Central memory CD4-positive, alpha-beta T cell (primary cell): ENCODE results near the gene SIDT2.
A peak's percentile ranks its signal among the peaks of the same experiment; 100 is the strongest.
"Not testable (repeated sequence)": the region's sequence is repeated elsewhere in the genome, so short reads cannot be mapped to it uniquely, and the experiment has no call there.

Experiments used
- DNase-seq: peaks from one replicate; pipeline ENCODE4 v3.0.0; 2022

SIDT2 gene

DNA sequence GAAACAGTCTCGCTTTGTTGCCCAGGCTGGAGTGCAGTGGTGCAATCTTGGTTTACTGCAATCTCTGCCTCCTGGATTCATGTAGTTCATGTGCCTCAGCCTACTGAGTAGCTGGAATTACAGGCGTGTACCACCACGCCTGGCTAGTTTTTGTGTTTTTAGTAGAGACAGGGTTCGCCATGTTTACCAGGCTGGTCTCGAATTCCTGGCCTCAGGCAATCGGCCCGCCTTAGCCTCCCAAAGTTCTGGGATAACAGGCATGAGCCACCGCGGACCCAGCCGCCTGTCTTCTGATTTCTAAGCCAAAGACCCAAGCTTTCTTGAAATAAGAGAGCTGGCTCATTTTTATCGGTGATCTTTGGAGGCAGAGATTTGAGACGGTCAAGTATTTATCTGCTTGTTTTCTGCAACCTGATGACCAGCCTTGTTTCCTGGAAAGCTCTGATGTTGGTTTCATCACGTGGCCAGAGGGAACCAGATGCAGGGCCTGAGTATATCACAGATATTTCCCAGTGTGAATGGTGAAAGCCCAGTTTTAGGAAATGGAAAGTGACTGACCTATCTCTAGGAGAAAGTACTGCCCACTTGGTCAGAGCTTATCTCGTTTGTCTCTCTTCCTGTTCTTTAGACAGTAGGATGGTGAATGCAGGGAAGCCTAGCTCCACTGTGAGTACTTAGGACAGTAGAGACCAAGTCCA is 5.7 kb upstream of the SIDT2 start:
- DNase-seq, result no peak

DNA sequence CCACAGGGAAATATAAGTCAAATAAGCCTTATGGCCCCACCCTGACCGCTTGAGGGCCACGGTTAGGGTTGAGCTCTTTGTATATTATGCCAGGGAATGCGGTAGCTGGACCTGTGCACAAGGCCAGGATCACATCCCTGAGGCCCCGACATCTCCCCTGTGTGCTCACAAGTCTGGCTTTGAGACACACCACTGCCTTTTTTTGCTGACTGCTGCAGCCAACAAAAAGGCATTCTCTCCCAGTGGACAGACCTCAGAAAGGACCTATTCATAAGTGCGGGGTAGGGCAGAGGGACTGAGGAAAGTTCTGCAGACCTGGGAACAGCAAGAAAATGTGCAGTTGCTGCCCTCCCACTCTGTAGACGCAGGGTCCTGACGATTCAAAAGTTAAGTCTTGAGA is 3.4 kb upstream of the SIDT2 start:
- DNase-seq, result no peak

DNA sequence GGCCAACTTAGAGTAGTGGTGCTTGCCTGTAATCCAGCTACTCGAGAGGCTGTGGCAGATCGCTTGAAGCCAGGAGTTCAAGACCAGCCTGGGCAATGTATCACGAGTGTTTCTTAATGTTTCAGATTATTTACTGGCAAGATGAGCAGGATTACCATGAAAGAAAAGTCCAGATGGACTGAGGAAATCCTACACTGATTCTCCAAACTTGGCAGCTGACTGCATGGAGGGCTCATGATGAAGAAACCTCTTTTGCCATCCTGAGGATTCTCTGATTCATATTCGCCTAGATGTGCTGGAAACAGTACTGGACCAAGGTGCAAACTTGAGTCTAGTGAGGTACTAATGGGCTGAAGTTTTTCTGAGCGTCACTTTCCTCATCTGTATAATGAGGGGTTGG is 2.8 kb upstream of the SIDT2 start:
- DNase-seq, result no peak

- DNase-seq, result no peak
Measured at GRCh38 chr11:117176186-117176585, 2.4 kb upstream of the SIDT2 start.

DNA sequence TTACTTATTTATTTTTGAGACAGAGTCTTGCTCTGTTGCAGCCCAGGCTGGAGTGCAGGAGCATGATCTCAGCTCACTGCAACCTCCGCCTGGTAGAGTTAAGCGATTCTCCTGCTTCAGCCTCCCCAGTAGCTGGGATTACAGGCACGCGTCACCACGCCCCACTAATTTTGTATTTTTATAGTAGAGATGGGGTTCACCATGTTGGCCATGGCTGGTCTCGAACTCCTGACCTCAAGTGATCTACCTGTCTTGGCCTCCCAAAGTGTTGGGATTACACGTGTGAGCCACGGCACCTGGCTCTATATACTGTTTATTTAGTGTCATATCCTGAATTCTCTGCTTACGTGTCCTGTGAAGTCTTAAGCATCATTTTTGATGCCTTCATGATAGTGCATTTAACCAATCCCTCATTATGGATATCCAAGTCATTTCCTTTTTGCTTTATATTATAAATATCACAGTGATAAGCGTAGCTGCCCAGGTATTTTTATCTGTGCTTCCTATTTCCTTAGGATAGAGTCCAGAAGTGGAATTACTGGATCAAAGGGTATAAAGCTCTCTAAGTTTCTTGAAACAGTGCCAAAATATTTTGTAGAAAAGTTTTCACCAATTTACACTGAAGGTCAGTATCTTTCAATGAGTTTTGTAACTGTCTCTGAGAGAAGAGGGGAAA is 871 bp upstream of the SIDT2 start:
- DNase-seq, result no peak

GRCh38 chr11:117179048-117179999 is 781 bp downstream of the SIDT2 start:
- DNase-seq, result peak; percentile 51

DNA sequence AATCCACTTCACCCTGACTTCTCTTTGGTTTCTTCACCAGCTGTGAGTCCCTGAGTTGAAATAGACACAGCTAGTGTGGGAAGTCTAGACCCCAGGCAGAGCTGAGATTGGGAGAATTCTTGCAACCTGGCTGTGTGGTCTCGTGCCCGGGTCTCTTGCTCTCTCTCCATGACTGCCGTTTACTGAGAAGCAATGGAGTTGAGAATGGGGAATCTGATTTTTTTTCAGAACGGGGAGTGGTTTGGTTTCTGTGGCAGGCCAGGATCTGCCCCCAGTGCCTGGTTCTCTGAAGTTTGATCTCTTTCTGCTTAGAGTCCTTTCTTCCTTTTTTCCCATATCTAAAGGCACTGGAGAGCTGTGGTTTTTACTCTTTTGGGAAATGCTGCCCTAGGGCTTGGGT is 1.5 kb downstream of the SIDT2 start:
- DNase-seq, result no peak

DNA sequence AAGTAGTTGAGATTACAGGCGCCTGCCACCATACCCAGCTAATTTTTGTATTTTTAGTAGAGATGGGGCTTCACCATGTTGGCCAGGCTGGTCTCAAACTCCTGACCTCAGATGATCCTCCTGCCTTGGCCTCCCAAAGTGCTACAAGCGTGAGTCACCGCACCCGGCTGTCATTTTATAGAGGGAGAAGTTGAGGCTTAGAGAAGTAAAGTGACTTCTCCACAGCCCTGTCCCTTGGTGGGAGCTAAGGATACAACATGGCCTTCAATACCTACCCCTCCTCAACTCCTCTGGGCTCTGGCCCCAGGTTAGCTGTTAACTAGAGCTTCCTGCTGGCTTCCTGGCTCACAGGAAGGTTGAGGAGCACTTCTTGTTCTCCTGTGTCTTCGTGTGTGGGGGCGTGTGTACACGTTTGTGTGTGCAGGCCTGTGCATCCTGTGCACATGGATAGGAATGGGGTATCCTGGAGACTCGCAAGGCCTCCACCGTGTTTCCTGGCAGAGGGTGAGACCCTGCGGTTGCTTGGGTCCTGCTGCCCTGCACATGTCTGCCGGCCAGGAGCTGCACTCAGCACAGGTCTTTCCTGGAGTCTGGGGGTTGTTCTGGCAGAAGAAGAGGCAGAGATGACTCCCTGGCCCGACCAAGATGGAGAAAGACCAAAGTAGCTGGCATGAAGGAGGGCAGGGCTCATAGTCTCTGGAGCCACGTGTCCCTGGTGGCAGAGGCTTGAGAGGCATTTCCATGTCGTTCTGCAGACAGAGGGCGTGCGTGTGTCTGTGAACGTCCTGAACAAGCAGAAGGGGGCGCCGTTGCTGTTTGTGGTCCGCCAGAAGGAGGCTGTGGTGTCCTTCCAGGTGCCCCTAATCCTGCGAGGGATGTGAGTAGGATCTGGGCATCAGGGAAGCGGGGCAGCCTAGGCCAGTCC is 2.4 kb downstream of the SIDT2 start:
- peak; percentile 57 for DNase-seq

GRCh38 chr11:117181586-117182550 is 3.3 kb downstream of the SIDT2 start:
- no peak for DNase-seq

GRCh38 chr11:117182551-117182935 is 4.0 kb downstream of the SIDT2 start:
- no peak for DNase-seq

DNA sequence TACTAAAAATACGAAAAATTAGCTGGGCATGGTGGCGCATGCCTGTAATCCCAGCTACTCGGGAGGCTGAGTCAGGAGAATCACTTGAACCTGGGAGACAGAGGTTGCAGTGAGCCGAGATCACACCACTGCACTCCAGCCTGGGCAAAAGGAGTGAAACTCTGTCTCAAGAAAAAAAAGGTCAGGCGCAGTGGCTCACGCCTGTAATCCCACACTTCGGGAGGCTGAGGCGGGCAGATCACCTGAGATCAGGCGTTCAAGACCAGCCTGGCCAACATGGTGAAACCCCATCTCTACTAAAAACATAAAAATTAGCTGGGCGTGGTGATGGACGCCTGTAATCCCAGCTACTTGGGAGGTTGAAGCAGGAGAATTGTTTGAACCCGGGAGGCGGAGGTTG is 4.6 kb downstream of the SIDT2 start:
- not testable (repeated sequence) for DNase-seq

DNA sequence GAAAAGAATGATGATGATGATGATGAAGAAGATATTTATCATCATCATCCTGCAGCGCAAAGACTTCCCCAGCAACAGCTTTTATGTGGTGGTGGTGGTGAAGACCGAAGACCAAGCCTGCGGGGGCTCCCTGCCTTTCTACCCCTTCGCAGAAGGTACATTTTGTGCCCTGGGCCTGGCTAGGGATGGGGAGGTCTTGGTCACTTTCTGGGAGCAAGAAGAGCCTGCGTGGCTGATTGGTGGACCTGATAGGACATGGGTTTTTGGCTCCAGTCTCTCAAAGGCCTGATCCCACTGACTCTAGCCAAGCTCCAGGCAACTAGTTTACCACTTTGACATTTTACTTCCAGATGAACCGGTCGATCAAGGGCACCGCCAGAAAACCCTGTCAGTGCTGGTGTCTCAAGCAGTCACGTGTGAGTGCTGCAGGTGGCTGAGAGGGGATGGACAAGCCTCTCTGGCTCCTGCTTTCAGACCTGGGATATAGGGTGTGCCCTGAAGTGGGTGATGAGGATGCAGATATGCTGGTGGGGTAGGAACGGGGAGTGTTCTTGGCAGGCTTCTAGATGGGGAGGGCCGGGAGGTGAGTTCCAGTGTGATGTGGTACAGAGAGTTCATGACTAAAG is 5.3 kb downstream of the SIDT2 start:
- no peak for DNase-seq

DNA sequence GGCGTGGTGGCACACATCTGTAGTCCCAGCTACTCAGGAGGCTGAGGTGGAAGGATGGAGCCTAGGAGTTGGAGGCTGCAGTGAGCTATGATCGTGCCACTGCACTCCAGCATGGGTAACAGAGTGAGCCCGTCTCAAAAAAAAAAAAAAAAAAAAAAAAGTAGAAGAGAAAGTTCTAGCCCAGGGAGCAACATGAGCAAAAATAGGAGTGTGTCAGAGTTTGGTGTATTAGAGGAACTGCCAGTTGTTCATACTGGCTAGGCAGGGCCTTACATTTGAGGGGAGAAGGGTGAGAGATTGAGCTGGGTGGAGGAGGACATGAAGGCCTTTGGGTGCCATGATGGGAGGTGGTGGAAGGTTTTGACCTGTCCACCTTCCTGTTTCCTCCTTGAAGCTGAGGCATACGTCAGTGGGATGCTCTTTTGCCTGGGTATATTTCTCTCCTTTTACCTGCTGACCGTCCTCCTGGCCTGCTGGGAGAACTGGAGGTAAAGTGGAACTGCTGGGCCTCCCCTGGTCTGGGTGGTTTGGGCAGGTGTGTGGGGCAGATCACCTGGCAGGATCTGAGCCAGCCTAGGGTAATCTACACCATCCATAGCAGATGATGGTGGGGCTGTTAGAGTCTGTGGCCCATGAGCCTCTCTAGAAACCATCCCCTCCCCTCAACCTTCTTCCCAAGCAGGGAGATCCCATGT is 7.3 kb downstream of the SIDT2 start:
- no peak for DNase-seq

GRCh38 chr11:117186431-117186761 is 7.9 kb downstream of the SIDT2 start:
- no peak for DNase-seq

- DNase-seq, result no peak
Measured at GRCh38 chr11:117187007-117187406, 8.5 kb downstream of the SIDT2 start.

- DNase-seq, result no peak
Measured at GRCh38 chr11:117187428-117187798, 8.9 kb downstream of the SIDT2 start.

- DNase-seq, result no peak
Measured at GRCh38 chr11:117187799-117188481, 9.4 kb downstream of the SIDT2 start.

GRCh38 chr11:117188620-117189081 is 10.1 kb downstream of the SIDT2 start:
- DNase-seq, result no peak

DNA sequence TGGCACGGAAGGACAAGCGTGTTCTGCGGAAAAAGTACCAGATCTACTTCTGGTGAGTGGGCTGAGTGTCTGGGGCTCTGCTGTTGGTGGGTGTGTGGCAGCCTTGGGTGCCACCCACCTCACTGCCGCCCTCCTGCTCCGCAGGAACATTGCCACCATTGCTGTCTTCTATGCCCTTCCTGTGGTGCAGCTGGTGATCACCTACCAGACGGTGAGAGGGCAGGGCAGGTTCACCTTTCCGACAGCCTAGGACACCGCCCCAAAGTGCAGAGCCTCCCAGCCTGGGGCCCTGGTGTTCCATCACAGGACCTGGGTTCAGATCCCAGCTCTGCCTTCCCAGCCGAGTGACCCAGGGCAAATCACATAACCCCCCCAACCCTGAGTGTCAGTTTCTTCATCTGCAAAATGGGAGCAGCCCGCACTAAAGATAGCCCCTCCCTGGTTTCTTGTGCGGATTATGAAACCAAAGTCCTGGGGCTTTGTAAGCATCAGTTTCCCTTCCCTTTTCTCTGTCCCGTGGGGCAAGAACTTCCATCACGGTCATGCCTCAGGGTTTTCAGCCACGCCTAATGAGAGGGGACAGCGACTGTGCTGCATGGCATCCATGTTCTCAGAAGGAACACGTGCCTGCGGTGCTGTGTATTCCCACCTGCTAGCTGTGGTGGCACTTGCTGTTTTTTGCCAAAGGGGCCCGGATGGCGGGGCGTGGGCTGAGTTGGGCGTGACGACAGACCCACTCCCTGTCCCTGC is 10.8 kb downstream of the SIDT2 start:
- no peak for DNase-seq
